ENCODE measurements around the gene AKAP8. TPM values are rescaled to one million over a fixed set of nuclear protein-coding genes. Genes with fewer than 3 reads are reported as not detected.
A peak's percentile ranks its signal among the peaks of the same experiment; 100 is the strongest.

Gene AKAP8
- total RNA-seq, 1 experiment from 2014 or later: 59.5 TPM

DNA sequence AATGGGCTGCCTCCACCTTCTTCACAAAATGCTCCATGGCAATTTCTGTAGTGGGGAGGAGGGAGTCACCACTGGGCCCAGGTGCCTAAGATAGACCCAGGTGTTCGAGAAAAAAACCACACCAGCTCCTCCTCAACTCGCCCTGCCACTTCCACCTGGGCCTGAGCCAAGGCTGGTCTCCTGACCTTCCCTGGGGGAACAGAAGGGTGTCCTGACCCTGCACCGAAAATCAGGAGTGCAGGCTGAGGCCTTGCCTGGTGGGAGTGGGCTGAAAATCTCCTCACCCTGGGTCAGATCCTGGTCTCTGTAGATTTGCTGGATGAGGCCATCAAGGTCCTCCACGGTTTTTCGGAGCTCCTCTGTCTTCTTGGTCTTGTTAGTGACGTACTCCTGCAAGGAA, 17.6 kb upstream of the AKAP8 start:
- Histone ChIP-seq H2BK5ac (ENCODE audit: insufficient read length, low read length) (no peak overlapping the region), H3K4me2 (ENCODE audit: insufficient read depth, insufficient read length, low read length) (no peak overlapping the region), H3K14ac (ENCODE audit: insufficient read depth, low read length) (no peak overlapping the region), H4K20me1 (ENCODE audit: control insufficient read depth, insufficient read depth, insufficient read length) (no peaks in the 10 kb centered on the region), H2BK15ac (ENCODE audit: low read depth, low read length) (no peak overlapping the region), H3K79me2 (ENCODE audit: insufficient read depth, low read length) (no peaks in the 10 kb centered on the region; the same call in 1 of the 2 replicates), H4K5ac (ENCODE audit: insufficient read length, low read depth, low read length) (no peak overlapping the region), H3T11ph (ENCODE audit: low read length) (no peak overlapping the region), H3K27ac (ENCODE audit: insufficient read length, low read depth, low read length) (no peak overlapping the region), H3K18ac (ENCODE audit: insufficient read length, low read depth, low read length) (no peak overlapping the region), H4K8ac (replicated peaks; ENCODE audit: insufficient read length, low read depth, low read length) (no peak overlapping the region), H3K56ac (ENCODE audit: insufficient read length, low read depth, low read length) (no peak overlapping the region), H3K23me2 (ENCODE audit: insufficient read length, low read depth, low read length, poor library complexity, severe bottlenecking) (no peaks in the 10 kb centered on the region), H2AK5ac (ENCODE audit: insufficient read length, low read length) (no peak overlapping the region), H3K27me3 (ENCODE audit: insufficient read depth, low read length) (no peaks in the 10 kb centered on the region), H3K9me3 (ENCODE audit: control insufficient read depth, low read depth, low read length) (no peaks in the 10 kb centered on the region), H3K23ac (ENCODE audit: insufficient read length, low read depth, low read length) (no peak overlapping the region), H4K91ac (ENCODE audit: insufficient read length, low read depth, low read length) (no peak overlapping the region), H3K79me1 (ENCODE audit: insufficient read depth, low read depth, low read length, poor library complexity, severe bottlenecking) (no peaks in the 10 kb centered on the region), H3K4ac (ENCODE audit: low read depth, low read length) (no peak overlapping the region), H2BK12ac (ENCODE audit: insufficient read length, low read depth, low read length) (no peak overlapping the region), H2BK120ac (ENCODE audit: low read depth, low read length, poor library complexity, severe bottlenecking) (no peak overlapping the region), H3K4me1 (ENCODE audit: insufficient read depth, low read length) (no peaks in the 10 kb centered on the region), H3K9ac (ENCODE audit: extremely low read depth, insufficient read length, low read length) (no peak overlapping the region), H2BK20ac (ENCODE audit: low read depth, low read length, poor library complexity, severe bottlenecking) (no peak overlapping the region), H2AFZ (ENCODE audit: low read length) (no peak overlapping the region)
- H3K4me1 Mint-ChIP-seq: no peaks in the 10 kb centered on the region
- no peak for DNase-seq
- no peaks in the 10 kb centered on the region for H3K27me3 Mint-ChIP-seq (ENCODE audit: low read depth)
- H3K9me3 Mint-ChIP-seq: no peaks in the 10 kb centered on the region; a peak in 1 of 5 replicates
- no peak overlapping the region for H3K4me3 Mint-ChIP-seq
- H3K27ac Mint-ChIP-seq: peak overlapping the region in 1 of 3 experiments; percentile 82; a peak in 1 of 7 replicates
- WGBS (ENCODE audit: extremely low coverage, insufficient read length, low lambda C conversion rate): no CpG with 5 or more reads among the region's 6 CpGs
- TF ChIP-seq, protein P1, sequence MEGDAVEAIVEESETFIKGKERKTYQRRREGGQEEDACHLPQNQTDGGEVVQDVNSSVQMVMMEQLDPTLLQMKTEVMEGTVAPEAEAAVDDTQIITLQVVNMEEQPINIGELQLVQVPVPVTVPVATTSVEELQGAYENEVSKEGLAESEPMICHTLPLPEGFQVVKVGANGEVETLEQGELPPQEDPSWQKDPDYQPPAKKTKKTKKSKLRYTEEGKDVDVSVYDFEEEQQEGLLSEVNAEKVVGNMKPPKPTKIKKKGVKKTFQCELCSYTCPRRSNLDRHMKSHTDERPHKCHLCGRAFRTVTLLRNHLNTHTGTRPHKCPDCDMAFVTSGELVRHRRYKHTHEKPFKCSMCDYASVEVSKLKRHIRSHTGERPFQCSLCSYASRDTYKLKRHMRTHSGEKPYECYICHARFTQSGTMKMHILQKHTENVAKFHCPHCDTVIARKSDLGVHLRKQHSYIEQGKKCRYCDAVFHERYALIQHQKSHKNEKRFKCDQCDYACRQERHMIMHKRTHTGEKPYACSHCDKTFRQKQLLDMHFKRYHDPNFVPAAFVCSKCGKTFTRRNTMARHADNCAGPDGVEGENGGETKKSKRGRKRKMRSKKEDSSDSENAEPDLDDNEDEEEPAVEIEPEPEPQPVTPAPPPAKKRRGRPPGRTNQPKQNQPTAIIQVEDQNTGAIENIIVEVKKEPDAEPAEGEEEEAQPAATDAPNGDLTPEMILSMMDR (conservative IDR thresholded peaks at IDR 0.05): no peak
- H3K36me3 Mint-ChIP-seq (ENCODE audit: insufficient read depth in 1 of 3, low read depth in 3 of 3): peaks cover 46 to 81% (median 74%) of the 10 kb centered on the region in 3 experiments
